Heart left ventricle (tissue), 16 donors: ENCODE data around the gene PTPRJ. TPM values are rescaled to one million over a fixed set of nuclear protein-coding genes. Genes with fewer than 3 reads are reported as not detected.
A peak's percentile ranks its signal among the peaks of the same experiment; 100 is the strongest.

Experiments
- ATAC-seq, 4 donors: fragments of 200-7000 bp; cut with Tn5 transposase; one replicate each; pipeline ENCODE4 v1.9.1; 2020 to 2022; ENCODE audit warnings: moderate library complexity in 4 of 4, mild to moderate bottlenecking in 3 of 4, moderate number of reproducible peaks in 1 of 4
- DNase-seq, 5 donors: peaks; one replicate each; pipeline ENCODE4 v3.0.0-alpha.2; 2020
- H3K27ac ChIP-seq, 12 donors: fragments of 200-600 bp; sonication (generic) in 4 of 12; one replicate each; pipeline versions ENCODE4 v1.5.0 to v1.8.0; 2016 to 2022; ENCODE audit warnings: mild to moderate bottlenecking in 2 of 12
- H3K27me3 ChIP-seq, 9 donors: fragments of 200-600 bp; sonication (generic) in 2 of 9; one replicate each; pipeline versions ENCODE4 v1.5.1 to v1.8.0; 2016 to 2022; ENCODE audit warnings: mild to moderate bottlenecking in 3 of 9
- H3K36me3 ChIP-seq, 9 donors: fragments of 200-600 bp; sonication (generic) in 2 of 9; one replicate each; pipeline versions ENCODE4 v1.5.0 to v1.8.0; 2018 to 2022; ENCODE audit warnings: mild to moderate bottlenecking in 2 of 9
- H3K4me1 ChIP-seq, 12 donors: fragments of 200-600 bp; sonication (generic) in 4 of 12; one replicate each; pipeline versions ENCODE4 v1.5.0 to v1.8.0; 2016 to 2022; ENCODE audit warnings: mild to moderate bottlenecking in 3 of 12
- H3K4me3 ChIP-seq, 12 donors: fragments of 200-600 bp; sonication (generic) in 4 of 12; one replicate each; pipeline versions ENCODE4 v1.5.0 to v1.8.0; 2017 to 2022; ENCODE audit warnings: mild to moderate bottlenecking in 9 of 12, moderate library complexity in 4 of 12
- H3K9me3 ChIP-seq, 12 donors: fragments of 200-600 bp; sonication (generic) in 4 of 12; one replicate each; pipeline versions ENCODE4 v1.5.0 to v1.8.0; 2016 to 2022; ENCODE audit warnings: mild to moderate bottlenecking in 1 of 12
- POLR2A ChIP-seq, 2 donors: fragments of 450-650 bp; IDR thresholded peaks; one replicate each; pipeline ENCODE4 v1.6.1; 2017; ENCODE audit warnings: antibody characterized with exemption in 2 of 2, mild to moderate bottlenecking in 2 of 2, moderate library complexity in 2 of 2
- WGBS, 4 donors: extraction: QIAGEN DNeasy Blood & Tissue Kit in 2 of 4; methylation state at CpG; one replicate each; pipeline versions ENCODE4 v1.1.5 to v1.1.7; 2013 to 2018; 5-methylcytosine and 5-hydroxymethylcytosine counted together
- intact Hi-C, 10 donors: fragments of 100-400 bp; cut with DNase I; formaldehyde crosslinking; loops; one replicate each; pipeline versions ENCODE4 v1.11.1 to v1.14.2; 2022
- polyA plus RNA-seq, 2 donors: library from polyadenylated mRNA; stranded (reverse); fragments of 200-250 nt; gene quantifications; one replicate each; pipeline ENCODE4 v1.2.3, GENCODE V29; 2013
- total RNA-seq, 9 donors: library from RNA; depleted of rRNA in 2 of 9; stranded (reverse); fragments of >200 nt in 2 of 9; fragmentation: NEBNext Ultra II Directional in 3 of 9; extraction: Animal tissue kit (Norgen Biotek cat#: 25700) in 3 of 9; gene quantifications; one replicate each; pipeline versions ENCODE4 v1.1.0 to v1.2.4, GENCODE V29; 2016 to 2023
- TF ChIP-seq, protein P1 (sequence below), 12 donors: fragments of 200-600 bp; sonication (generic) in 4 of 12; IDR thresholded peaks; one replicate each; pipeline versions ENCODE4 v1.5.0 to v1.8.0; 2018 to 2022; ENCODE audit warnings: antibody characterized with exemption in 12 of 12, mild to moderate bottlenecking in 5 of 12
- donor health status: ischemic (EF 13 %, LVEDD 7.1; RV severe dilation, severe dysfunction).
- donor health status: healthy with polysubstance abuse.
- donor health status: DM: no; HTN: yes; CAD: no.
- donor health status: DM: no; HTN: no; CAD: no.
- donor health status: ischemic (EF 25% LVEDD 6.9; RV normal size, moderate dysfunction).
- donor health status: ischemic (EF 25% LVEDD 5.7; RV mildly dilated, moderate dysfunction).
- donor health status: healthy.
- donor health status: DM: yes; HTN: yes; CAD: no.
- donor health status: ischemic (EF 35%, LVEDD 5.7; RV mildly dilated, moderate dysfunction).
- donor health status: nonischemic (EF 11% LVEDD 7.7; RV severe dilation, severe dysfunction).
- donor health status: DM: yes; HTN: yes; CAD: no.
- donor health status: PGD.
- donor health status: ischemic (EF 29% LVEDD 5.4; RV normal size, mild dysfunction).
- donor health status: nonischemic (EF 23%, LVEDD 6.1; RV moderate dilation, normal function).

PTPRJ gene
- total and polyA plus RNA-seq, 11 donors, result 1.2 to 39.0 (median 6.3) TPM

DNA sequence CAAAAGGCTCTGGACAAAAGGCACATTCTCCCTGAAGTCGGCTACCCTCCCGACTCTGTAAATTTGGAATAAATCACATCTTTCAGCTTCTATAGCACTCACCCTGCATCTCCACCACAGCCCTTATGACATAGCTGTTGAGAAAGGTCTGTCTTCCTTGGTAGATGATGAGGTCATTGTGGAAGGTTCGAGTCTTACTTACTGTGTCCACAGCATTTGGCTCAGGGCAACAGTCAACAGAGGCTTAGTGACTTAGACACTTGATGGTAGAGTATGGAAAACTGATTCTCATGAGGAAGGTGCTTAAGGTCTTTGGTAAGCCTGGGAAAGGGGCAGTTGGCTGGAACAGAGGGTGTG lies 45.6 kb downstream of the PTPRJ start:
- WGBS, 4 donors, result 79 to 89% (median 83%) methylated on average over 3 of the region's 3 CpGs
- Histone ChIP-seq H3K4me1 (peaks cover 0 to 73% (median 0%) of the 10 kb centered on the region in 12 donors), H3K9me3 (no peaks in the 10 kb centered on the region), H3K27me3 (no peaks in the 10 kb centered on the region), H3K4me3 (no peak overlapping the region), H3K27ac (no peak overlapping the region), H3K36me3 (no peaks in the 10 kb centered on the region)
- intact Hi-C loops, result loop anchor here in 2 of 10 donors (5.0 to 10.0 kb wide), 2 partner anchors 41 to 61 kb away; no protein-coding TSS in a partner anchor
- TF ChIP-seq, protein P1, sequence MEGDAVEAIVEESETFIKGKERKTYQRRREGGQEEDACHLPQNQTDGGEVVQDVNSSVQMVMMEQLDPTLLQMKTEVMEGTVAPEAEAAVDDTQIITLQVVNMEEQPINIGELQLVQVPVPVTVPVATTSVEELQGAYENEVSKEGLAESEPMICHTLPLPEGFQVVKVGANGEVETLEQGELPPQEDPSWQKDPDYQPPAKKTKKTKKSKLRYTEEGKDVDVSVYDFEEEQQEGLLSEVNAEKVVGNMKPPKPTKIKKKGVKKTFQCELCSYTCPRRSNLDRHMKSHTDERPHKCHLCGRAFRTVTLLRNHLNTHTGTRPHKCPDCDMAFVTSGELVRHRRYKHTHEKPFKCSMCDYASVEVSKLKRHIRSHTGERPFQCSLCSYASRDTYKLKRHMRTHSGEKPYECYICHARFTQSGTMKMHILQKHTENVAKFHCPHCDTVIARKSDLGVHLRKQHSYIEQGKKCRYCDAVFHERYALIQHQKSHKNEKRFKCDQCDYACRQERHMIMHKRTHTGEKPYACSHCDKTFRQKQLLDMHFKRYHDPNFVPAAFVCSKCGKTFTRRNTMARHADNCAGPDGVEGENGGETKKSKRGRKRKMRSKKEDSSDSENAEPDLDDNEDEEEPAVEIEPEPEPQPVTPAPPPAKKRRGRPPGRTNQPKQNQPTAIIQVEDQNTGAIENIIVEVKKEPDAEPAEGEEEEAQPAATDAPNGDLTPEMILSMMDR (IDR thresholded peaks at IDR 0.05), result no peak
- no peak for TF ChIP-seq POLR2A (IDR thresholded peaks at IDR 0.05)
- DNase-seq, result no peak
- peak in 1 of 4 donors; percentile 56 for ATAC-seq

DNA sequence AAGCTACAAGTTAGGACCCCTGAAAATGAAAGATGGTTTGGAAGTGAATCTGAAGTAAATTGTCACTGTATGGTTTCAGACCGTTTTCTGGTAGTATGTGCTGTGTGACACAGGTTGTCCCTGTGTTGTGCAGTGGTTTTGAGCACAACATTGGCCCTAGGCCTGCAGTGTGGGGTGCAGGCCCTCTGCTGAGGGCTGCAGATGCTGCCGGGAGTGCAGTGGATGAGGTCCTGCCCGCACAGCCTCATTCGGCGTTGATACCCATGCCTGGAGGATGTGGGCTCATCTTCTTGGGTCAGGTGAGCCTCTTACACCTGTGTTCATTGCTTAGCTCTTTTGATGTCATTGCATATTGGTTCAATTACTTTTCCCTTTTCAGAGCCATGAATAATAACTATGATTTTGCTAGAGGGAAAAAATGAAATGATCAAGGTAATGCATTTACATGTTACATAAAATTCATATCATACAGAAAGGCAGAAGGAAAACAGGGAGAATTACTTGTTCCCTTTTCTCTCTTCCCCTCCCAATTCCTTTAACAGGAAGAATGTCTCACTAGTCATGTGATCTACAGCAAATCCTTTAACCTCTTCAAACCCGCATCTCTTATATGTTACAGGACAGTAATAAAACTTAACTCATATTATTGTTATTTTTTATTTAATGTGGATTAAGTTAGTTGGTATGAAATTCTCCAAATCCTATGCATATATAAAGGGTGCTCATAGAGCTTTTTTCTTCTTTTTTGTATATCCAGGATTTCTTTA lies 48.7 kb downstream of the PTPRJ start:
- peaks cover 0 to 79% (median 3%) of the 10 kb centered on the region in 12 donors for H3K4me1 ChIP-seq
- peak overlapping the region in 1 of 12 donors; percentile 2 for H3K4me3 ChIP-seq
- DNase-seq (no peak), ATAC-seq (peak in 1 of 4 donors; percentile 41)
- no peaks in the 10 kb centered on the region for H3K27me3 ChIP-seq
- WGBS, 4 donors, result 69 to 83% (median 78%) methylated on average over 5 to 6 of the region's 6 CpGs
- no peaks in the 10 kb centered on the region for H3K36me3 ChIP-seq
- no peaks in the 10 kb centered on the region for H3K9me3 ChIP-seq
- intact Hi-C loops, result loop anchor here in 2 of 10 donors (5.0 to 10.0 kb wide), 2 partner anchors 38 to 64 kb away; no protein-coding TSS in a partner anchor
- peak overlapping the region in 2 of 12 donors; percentile 22 to 87 for H3K27ac ChIP-seq
- TF ChIP-seq POLR2A (IDR thresholded peaks at IDR 0.05), result no peak
- TF ChIP-seq, protein P1 (IDR thresholded peaks at IDR 0.05), result no peak

DNA sequence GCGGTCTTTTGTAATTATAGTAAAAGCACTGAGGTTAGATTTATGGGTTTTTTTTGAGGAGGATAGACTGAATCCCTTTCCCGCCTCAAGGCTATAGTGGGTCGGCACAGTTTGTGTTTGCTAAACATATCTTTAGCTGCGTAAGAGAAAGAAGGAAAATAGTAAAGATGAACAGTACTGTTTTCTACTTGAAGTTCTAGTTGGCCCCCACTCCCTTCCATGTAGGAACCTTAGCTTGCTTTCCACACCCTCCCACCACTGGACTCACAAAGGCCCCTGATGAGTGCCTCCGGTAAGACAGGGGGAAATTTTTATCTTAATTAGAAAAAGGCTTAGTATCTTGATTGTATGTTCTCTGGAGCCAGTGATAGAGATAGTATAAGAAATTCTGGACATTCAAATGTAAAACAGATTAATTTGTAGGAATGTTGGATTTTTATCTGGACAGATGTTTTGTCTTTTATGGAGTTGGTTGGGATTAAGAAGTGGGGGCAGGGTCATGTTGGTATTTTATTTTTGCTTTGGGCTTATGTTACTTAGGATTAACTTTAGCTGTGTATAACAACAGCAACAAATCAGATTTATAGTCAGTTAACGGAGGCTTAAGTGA lies 49.4 kb downstream of the PTPRJ start:
- H3K4me1 ChIP-seq, result peaks cover 0 to 81% (median 8%) of the 10 kb centered on the region in 12 donors
- no peak for TF ChIP-seq POLR2A (IDR thresholded peaks at IDR 0.05)
- TF ChIP-seq, protein P1 (IDR thresholded peaks at IDR 0.05), result no peak
- H3K27me3 ChIP-seq, result no peaks in the 10 kb centered on the region
- no peaks in the 10 kb centered on the region for H3K36me3 ChIP-seq
- no peaks in the 10 kb centered on the region for H3K9me3 ChIP-seq
- no peak overlapping the region for H3K4me3 ChIP-seq
- WGBS, 4 donors, result 85 to 88% (median 86%) methylated on average over 6 of the region's 6 CpGs
- intact Hi-C loops, result loop anchor here in 2 of 10 donors (5.0 to 10.0 kb wide), 2 partner anchors 38 to 65 kb away; no protein-coding TSS in a partner anchor
- ATAC-seq (no peak), DNase-seq (no peak)
- peak overlapping the region in 1 of 12 donors; percentile 87 for H3K27ac ChIP-seq

DNA sequence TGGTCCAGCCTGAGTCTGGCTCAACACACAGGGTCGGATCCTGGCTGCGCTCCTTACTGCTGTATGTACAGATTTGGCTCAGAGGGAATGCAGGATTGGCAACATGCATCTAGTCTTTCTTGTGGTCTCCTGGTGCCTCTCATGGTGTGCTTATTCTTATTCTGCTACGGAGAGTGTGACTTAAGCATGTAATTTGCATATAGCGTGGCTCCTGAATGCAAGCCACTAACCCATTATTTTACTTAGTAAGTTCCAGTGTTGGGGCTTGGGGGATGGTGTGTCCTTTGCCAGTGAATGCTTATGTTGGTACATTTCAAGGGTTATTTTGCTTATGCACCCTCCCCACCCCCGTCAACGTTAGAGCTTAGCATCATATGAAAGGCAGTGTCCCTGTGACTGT lies 51.2 kb downstream of the PTPRJ start:
- intact Hi-C loops, result no loop called here
- TF ChIP-seq, protein P1 (IDR thresholded peaks at IDR 0.05), result no peak
- no peak for TF ChIP-seq POLR2A (IDR thresholded peaks at IDR 0.05)
- ATAC-seq (no peak), DNase-seq (no peak)
- 86 to 93% (median 88%) methylated on average over 6 of the region's 6 CpGs for WGBS, 4 donors
- H3K4me3 ChIP-seq, result no peak overlapping the region
- H3K4me1 ChIP-seq, result peaks cover 0 to 89% (median 20%) of the 10 kb centered on the region in 12 donors
- no peaks in the 10 kb centered on the region for H3K36me3 ChIP-seq
- H3K9me3 ChIP-seq, result no peaks in the 10 kb centered on the region
- H3K27ac ChIP-seq, result peak overlapping the region in 1 of 12 donors; percentile 87
- no peaks in the 10 kb centered on the region for H3K27me3 ChIP-seq
